Fibroblast of lung (primary cell): ENCODE data around the gene ING1. TPM values are rescaled to one million over a fixed set of nuclear protein-coding genes. Genes with fewer than 3 reads are reported as not detected.
"Not testable (repeated sequence)": the region's sequence is repeated elsewhere in the genome, so short reads cannot be mapped to it uniquely, and the experiment has no call there.

Experiments
- DNase-seq, 2 donors: peaks; one replicate each; pipeline versions ENCODE4 v3.0.0 to v3.0.0-alpha.2; 2010; ENCODE audit warnings: low read depth in 2 of 2
- H2AFZ ChIP-seq: 2 replicates; pipeline ENCODE4 v1.5.1; 2012; ENCODE audit warnings: low read length, control low read depth, inconsistent platforms
- H3K27ac ChIP-seq: 2 replicates; pipeline ENCODE4 v1.5.1; 2011; ENCODE audit warnings: low read length, control low read depth; ENCODE audit not compliant: insufficient read depth
- H3K27me3 ChIP-seq: 2 replicates; pipeline ENCODE4 v1.5.1; 2011; ENCODE audit warnings: mild to moderate bottlenecking, low read length; ENCODE audit not compliant: control insufficient read depth, insufficient read depth
- H3K36me3 ChIP-seq: 2 replicates; pipeline ENCODE4 v1.5.1; 2011; ENCODE audit warnings: low read length; ENCODE audit not compliant: control insufficient read depth, insufficient read depth
- H3K4me1 ChIP-seq: 2 replicates; pipeline ENCODE4 v1.5.1; 2011; ENCODE audit warnings: low read length; ENCODE audit not compliant: control insufficient read depth, insufficient read depth; ENCODE audit errors: extremely low read depth
- H3K4me2 ChIP-seq: 2 replicates; pipeline ENCODE4 v1.5.1; 2011; ENCODE audit warnings: low read length, control low read depth; ENCODE audit not compliant: insufficient read depth; ENCODE audit errors: extremely low read depth
- H3K4me3 ChIP-seq, 4 experiments: fragments of 200-600 bp in 1 of 4; sonication (generic) in 1 of 4; replicated peaks in 1 of 4; 2 replicates each; pipeline ENCODE4 v1.5.1; 2011 to 2016; ENCODE audit warnings: low read length in 4 of 4, low read depth in 3 of 4, mild to moderate bottlenecking in 3 of 4, control low read depth in 2 of 4, inconsistent platforms in 1 of 4, mixed read lengths in 1 of 4; ENCODE audit not compliant: insufficient read depth in 1 of 4; ENCODE audit errors: control extremely low read depth in 1 of 4
- H3K79me2 ChIP-seq: 2 replicates; pipeline ENCODE4 v1.5.1; 2012; ENCODE audit warnings: mild to moderate bottlenecking, low read length, inconsistent platforms; ENCODE audit not compliant: control insufficient read depth, insufficient read depth
- H3K9ac ChIP-seq: 2 replicates; pipeline ENCODE4 v1.5.1; 2011; ENCODE audit warnings: mild to moderate bottlenecking, low read length, control low read depth; ENCODE audit not compliant: insufficient read depth
- H3K9me3 ChIP-seq: 2 replicates; pipeline ENCODE4 v1.5.1; 2012; ENCODE audit warnings: low read depth, low read length; ENCODE audit not compliant: control insufficient read depth, insufficient read depth
- H4K20me1 ChIP-seq: 2 replicates; pipeline ENCODE4 v1.5.1; 2011; ENCODE audit warnings: low read length; ENCODE audit not compliant: control insufficient read depth, insufficient read depth; ENCODE audit errors: extremely low read depth
- CTCF ChIP-seq, 2 donors: IDR thresholded peaks in 1 of 2; conservative IDR thresholded peaks in 1 of 2; 1 replicate in 1 of 2; 2 replicates in 1 of 2; pipeline ENCODE4 v1.5.1; 2011 to 2012; ENCODE audit warnings: low read length in 2 of 2, control low read depth in 1 of 2, inconsistent platforms in 1 of 2, low read depth in 1 of 2, mild to moderate bottlenecking in 1 of 2
- EZH2 ChIP-seq: IDR thresholded peaks from 2 replicates; pipeline ENCODE4 v1.5.1; 2012; ENCODE audit warnings: low read length, control low read depth, mild to moderate bottlenecking; ENCODE audit errors: missing control alignments
- polyA plus RNA-seq, 2 donors: library from polyadenylated mRNA; depleted of rRNA in 1 of 2; stranded (reverse) in 1 of 2; unstranded in 1 of 2; fragments of >200 nt; gene quantifications; 2 replicates each; pipeline ENCODE4 v1.2.1, GENCODE V29; 2011 to 2012; ENCODE audit warnings: missing spikeins in 1 of 2
- total RNA-seq: library from RNA; depleted of rRNA; stranded (reverse); fragments of >200 nt; gene quantifications from 2 replicates; pipeline ENCODE4 v1.2.1, GENCODE V29; 2014

ING1 gene
- total and polyA plus RNA-seq, 2 donors (not counting 1 experiment from before 2014, with no cell fraction given) = 7.9 to 13.0 TPM

DNA sequence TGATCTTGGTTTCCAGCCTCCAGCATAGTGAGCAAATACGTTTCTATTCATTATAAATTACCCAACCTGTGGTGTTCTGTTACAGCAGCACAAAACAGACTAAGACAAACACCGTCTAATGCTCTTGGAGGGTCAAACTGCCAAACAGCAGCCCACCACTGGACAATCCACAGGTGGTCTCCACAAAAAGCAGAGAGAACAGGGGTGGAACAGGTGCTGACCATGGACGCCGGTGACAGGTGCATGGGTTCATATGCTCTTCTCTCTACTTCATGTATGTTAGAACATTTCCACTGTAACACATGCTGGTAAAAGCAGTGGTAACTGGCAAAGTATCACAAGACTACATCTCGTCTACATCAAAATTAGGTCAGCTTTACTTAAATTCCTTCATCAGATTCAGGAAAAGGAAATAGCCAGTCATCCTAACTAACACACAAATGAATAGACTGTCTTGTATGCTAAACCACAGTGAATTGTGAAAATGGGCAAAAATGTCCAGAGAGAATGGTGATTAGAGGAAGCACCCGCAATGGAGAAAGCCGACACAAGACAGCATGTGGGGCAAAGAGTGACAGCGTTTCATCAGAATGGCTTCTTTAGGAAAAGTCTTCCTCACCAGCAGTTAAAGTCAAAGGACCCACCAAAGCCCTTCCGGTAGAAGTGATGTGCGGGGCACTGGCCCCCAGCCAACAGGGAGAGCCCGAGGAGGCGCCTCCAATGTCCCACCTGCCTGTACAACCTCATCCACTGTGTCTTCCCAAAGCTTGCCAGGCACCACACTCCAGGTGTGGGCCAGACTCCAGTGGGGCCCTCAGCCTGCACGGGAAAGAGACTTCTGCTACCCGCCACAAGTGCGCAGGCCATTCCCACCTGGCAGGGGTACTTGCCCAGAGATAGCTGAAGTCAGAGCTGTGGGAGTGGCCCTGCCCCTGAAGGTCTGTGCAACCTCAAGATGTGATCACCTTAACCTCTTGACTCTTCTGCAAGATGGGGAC lies 14.1 kb upstream of the ING1 start:
- peaks cover 23% of the 10 kb centered on the region for H3K79me2 ChIP-seq
- H3K4me2 ChIP-seq = no peak overlapping the region
- peaks cover 18% of the 10 kb centered on the region for H3K4me1 ChIP-seq
- no peak overlapping the region for H2AFZ ChIP-seq
- TF ChIP-seq CTCF (conservative IDR thresholded peaks at IDR 0.05 in 1 of 2, IDR thresholded peaks at IDR 0.05 in 1 of 2; ENCODE audit: low read depth in 1 of 2, low read length in 2 of 2) (no peak), EZH2 (no peak)
- H3K9me3 ChIP-seq = no peaks in the 10 kb centered on the region
- H4K20me1 ChIP-seq = no peaks in the 10 kb centered on the region
- no peak overlapping the region for H3K9ac ChIP-seq
- H3K36me3 ChIP-seq = peaks cover 8% of the 10 kb centered on the region
- H3K27me3 ChIP-seq = no peaks in the 10 kb centered on the region
- DNase-seq = no peak
- H3K4me3 ChIP-seq = no peak overlapping the region
- no peak overlapping the region for H3K27ac ChIP-seq

DNA sequence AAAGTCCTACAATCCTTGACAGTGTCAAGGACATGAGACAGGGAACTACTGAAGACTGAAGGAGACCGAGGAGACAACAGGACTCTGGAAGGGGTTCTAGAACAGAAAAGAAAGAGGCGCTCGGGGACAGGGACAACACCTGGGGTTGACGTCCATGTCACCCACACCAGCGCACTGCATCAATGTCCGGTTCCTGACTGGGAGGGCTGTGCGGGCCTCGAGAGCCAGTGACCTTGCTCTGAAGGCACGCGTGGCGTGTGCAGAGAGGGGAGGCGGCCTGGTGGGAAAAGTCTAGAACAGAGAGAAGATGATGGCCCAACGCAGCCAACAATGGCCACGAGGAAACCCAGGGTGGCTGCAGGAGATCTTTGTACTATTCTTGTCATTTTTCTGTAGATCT lies 13.3 kb upstream of the ING1 start:
- H3K9ac ChIP-seq = no peak overlapping the region
- no peaks in the 10 kb centered on the region for H4K20me1 ChIP-seq
- H2AFZ ChIP-seq = no peak overlapping the region
- H3K4me1 ChIP-seq = peaks cover 21% of the 10 kb centered on the region
- H3K79me2 ChIP-seq = peaks cover 26% of the 10 kb centered on the region
- TF ChIP-seq CTCF (conservative IDR thresholded peaks at IDR 0.05 in 1 of 2, IDR thresholded peaks at IDR 0.05 in 1 of 2; ENCODE audit: low read depth in 1 of 2, low read length in 2 of 2) = no peak
- no peak for TF ChIP-seq EZH2
- no peak overlapping the region for H3K27ac ChIP-seq
- no peak overlapping the region for H3K4me2 ChIP-seq
- no peaks in the 10 kb centered on the region for H3K9me3 ChIP-seq
- H3K27me3 ChIP-seq = no peaks in the 10 kb centered on the region
- peaks cover 8% of the 10 kb centered on the region for H3K36me3 ChIP-seq
- no peak overlapping the region for H3K4me3 ChIP-seq
- no peak for DNase-seq

GRCh38 chr13:110700641-110701040 lies 12.9 kb upstream of the ING1 start:
- Histone ChIP-seq H3K9me3 (no peaks in the 10 kb centered on the region), H3K79me2 (peaks cover 28% of the 10 kb centered on the region), H4K20me1 (no peaks in the 10 kb centered on the region), H3K4me1 (peaks cover 21% of the 10 kb centered on the region), H3K9ac (no peak overlapping the region), H2AFZ (no peak overlapping the region), H3K36me3 (peaks cover 8% of the 10 kb centered on the region), H3K27ac (no peak overlapping the region), H3K4me3 (no peak overlapping the region), H3K4me2 (no peak overlapping the region), H3K27me3 (no peaks in the 10 kb centered on the region)
- TF ChIP-seq EZH2 = no peak
- TF ChIP-seq CTCF (conservative IDR thresholded peaks at IDR 0.05 in 1 of 2, IDR thresholded peaks at IDR 0.05 in 1 of 2; ENCODE audit: low read depth in 1 of 2, low read length in 2 of 2) = no peak
- no peak for DNase-seq

- not testable (repeated sequence) for H3K9ac ChIP-seq, H3K4me2 ChIP-seq, H4K20me1 ChIP-seq, H3K9me3 ChIP-seq, H3K4me3 ChIP-seq, H3K36me3 ChIP-seq, H3K27me3 ChIP-seq, H3K27ac ChIP-seq, DNase-seq, H2AFZ ChIP-seq
- Histone ChIP-seq H3K79me2 (peaks cover 28% of the 10 kb centered on the region), H3K4me1 (peaks cover 21% of the 10 kb centered on the region)
These were observed 12.4 kb upstream of the ING1 start for GRCh38 chr13:110701061-110701460.
